Peyer's patch (tissue), 4 donors: ENCODE measurements around the gene CACNA1I.

Source experiments
- POLR2A ChIP-seq, 2 donors: fragments of 450-650 bp; IDR thresholded peaks; one replicate each; pipeline ENCODE4 v1.5.1; 2017; ENCODE audit warnings: antibody characterized with exemption in 2 of 2, mild to moderate bottlenecking in 2 of 2, moderate library complexity in 2 of 2
- TF ChIP-seq, protein P1 (sequence below), 6 experiments: fragments of 450-650 bp in 4 of 6; fragments of 200-600 bp in 2 of 6; sonication (generic) in 1 of 6; IDR thresholded peaks; one replicate each; pipeline ENCODE4 v1.5.1; 2017 to 2019; ENCODE audit warnings: antibody characterized with exemption in 6 of 6, mild to moderate bottlenecking in 3 of 6, moderate library complexity in 1 of 6

DNA sequence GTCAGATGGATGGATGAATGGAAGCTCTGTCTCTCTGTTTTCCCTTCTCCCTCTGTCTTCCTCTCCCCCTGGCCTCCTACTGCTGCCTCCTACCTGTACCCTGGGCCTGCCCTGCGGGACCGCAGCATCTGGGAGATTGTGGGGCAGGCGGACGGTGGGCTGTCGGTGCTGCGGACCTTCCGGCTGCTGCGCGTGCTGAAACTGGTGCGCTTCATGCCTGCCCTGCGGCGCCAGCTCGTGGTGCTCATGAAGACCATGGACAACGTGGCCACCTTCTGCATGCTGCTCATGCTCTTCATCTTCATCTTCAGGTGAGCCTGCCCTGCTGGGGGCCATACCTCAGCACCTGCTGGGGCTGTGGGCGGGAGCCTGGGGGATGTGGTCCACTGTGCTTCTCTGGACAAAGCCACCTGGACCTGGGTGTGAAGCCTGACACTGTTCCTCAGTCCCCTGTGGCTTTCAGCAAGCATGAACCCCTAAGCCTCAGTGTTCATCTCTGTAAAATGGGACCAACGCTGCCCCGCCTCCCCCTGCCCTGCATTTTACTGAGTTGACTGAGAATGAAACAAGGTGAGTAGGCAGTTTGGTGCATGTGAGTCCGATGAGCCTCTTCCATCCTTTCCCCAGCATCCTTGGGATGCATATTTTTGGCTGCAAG lies 88.4 kb downstream of the CACNA1I start:
- TF ChIP-seq, protein P1, sequence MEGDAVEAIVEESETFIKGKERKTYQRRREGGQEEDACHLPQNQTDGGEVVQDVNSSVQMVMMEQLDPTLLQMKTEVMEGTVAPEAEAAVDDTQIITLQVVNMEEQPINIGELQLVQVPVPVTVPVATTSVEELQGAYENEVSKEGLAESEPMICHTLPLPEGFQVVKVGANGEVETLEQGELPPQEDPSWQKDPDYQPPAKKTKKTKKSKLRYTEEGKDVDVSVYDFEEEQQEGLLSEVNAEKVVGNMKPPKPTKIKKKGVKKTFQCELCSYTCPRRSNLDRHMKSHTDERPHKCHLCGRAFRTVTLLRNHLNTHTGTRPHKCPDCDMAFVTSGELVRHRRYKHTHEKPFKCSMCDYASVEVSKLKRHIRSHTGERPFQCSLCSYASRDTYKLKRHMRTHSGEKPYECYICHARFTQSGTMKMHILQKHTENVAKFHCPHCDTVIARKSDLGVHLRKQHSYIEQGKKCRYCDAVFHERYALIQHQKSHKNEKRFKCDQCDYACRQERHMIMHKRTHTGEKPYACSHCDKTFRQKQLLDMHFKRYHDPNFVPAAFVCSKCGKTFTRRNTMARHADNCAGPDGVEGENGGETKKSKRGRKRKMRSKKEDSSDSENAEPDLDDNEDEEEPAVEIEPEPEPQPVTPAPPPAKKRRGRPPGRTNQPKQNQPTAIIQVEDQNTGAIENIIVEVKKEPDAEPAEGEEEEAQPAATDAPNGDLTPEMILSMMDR (IDR thresholded peaks at IDR 0.05): no peak
- no peak for TF ChIP-seq POLR2A (IDR thresholded peaks at IDR 0.05)
